HG02759 (cell line): ENCODE data around the gene EFCAB12.

Experiments
- ATAC-seq: cut with Tn5 transposase; IDR thresholded peaks from one replicate; pipeline ENCODE4 v1.9.1; 2021; ENCODE audit warnings: mild to moderate bottlenecking, moderate library complexity; ENCODE audit not compliant: unreplicated experiment

The EFCAB12 gene

DNA sequence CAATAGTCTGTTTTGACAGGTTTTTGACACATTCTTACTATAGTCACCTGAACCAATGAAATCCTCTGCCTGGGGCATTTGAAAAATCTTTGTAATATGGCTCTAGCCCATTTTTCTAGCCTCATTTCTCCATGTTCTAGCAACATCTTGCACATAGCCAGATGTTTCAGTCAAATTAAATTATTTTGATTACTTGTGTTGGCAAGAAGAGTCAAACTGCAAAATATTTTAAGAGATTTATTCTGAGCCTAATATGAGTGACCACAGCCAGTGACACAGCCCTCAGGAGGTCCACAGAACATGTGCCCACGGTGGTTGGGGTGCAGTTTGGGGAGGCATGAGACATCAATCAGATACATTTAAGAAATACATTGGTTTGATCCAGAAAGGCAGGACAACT lies 18.5 kb upstream of the EFCAB12 start:
- no peak for ATAC-seq

DNA sequence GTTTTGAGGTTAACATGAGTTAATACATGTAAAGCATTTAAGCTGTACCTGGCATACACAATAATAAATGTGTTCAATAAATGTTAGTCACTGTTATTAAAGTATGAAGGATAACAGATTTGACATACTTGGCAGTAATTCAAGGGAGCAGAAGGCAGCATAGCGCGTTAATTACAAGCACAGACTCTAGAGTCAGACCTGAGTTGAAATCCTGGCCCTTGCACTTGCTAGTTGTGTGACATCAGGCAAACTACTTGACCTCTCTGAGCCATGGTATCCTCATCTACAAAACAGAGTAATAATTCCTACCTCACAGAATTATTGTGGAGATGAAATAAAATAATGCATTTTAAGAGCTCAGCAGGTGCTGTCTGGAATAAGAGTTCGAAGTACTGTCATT lies 17.0 kb upstream of the EFCAB12 start:
- ATAC-seq = no peak

DNA sequence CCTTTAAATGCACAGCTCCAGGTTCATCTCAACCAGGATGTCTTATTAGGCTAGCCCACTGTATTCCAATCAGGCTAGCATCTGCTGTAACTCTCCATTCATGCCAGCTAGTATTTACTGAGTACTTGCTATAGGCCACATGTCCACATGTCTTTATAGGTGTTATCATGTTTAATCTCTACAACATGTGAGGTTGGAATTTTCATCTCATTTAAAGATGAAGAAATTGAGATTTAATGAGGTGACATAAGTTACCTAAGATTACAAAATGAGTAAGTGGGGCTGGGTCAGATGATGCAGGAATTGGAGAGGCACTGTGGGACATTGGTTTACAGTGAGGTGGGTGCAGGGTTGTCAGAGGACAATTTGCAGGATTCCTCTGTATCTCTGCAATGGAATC lies 14.5 kb upstream of the EFCAB12 start:
- no peak for ATAC-seq

DNA sequence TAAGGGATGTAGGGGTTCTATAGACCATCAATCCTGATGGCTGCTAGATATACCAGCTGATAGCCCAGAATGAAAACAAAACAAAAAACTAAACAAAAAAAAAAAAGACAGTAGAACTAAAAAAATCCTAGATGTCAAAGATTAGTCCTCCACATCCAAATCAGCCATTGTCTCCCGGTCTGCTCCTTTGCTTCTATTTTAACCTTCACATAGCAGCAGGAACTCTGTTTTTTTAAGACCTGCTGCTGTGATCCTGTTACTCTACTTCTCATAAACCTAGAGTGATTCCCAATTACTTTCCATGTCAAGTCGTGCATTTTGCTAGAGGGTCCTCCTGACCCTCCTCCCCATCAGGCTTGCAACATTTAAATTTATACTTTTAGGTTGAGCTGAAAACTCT lies 14.1 kb upstream of the EFCAB12 start:
- no peak for ATAC-seq

DNA sequence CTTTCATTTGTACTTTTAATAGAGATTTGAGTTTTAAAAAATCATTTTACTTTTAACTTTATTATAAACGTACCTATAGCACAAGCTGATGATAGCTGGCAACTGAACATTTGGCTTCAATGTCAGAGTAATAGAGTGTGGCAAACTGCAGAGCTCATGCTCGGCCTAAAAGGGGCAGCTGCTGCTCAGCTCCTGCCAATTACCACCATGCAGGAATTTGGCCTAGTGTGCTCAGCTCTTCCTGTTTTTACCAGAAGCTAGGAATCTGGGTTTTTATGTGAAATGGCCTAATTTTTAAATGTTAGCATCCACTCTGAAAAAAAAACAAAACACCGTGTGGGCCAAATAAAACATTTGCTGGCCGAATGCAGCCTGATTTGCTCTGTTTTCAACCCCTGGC lies 13.3 kb upstream of the EFCAB12 start:
- no peak for ATAC-seq

DNA sequence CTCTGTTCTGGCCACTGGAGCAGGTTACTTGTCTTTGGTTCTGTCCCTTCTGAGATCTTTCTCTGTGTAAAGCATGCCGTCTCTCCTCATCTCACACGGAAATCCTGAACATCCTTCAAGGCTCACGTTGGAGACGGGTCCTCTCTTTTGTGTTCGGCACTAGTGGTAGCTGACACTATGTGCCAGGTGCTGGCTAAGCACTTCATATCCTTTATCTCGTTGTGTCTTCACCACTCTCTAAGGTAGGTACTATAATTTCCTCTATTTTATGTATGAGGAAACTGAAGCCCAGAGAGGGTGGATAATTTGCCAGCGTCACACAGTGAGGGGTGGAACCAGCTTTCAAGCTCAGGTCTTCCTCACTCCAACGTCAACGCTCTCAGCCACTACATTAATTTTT lies 12.8 kb upstream of the EFCAB12 start:
- ATAC-seq = no peak

DNA sequence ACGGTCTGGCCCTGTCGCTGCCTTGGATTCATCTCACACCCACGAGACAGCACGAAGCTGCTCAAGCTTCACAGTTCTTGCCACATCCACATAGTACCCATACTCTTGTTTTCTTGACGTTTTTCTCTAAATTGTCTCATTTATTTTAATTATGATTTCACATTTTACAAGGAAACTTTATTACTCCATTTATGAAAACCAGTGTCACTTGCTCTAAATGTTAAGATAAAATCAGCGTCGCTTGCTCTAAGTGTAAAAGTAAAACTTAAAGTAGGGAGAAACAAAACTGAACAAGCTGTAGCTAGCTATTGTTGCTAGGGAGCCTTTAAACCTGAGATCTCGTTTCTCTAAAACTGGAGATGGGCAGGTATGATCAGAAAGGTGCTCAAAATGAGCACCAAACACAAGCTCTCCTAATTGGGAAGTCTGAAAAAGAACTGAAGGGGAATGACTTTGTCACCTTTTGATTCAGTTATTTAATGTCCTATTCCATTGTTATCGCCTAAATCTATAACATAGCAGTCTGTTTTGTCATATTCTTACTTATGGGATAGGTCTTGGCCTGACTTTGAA lies 12.3 kb upstream of the EFCAB12 start:
- ATAC-seq = no peak

DNA sequence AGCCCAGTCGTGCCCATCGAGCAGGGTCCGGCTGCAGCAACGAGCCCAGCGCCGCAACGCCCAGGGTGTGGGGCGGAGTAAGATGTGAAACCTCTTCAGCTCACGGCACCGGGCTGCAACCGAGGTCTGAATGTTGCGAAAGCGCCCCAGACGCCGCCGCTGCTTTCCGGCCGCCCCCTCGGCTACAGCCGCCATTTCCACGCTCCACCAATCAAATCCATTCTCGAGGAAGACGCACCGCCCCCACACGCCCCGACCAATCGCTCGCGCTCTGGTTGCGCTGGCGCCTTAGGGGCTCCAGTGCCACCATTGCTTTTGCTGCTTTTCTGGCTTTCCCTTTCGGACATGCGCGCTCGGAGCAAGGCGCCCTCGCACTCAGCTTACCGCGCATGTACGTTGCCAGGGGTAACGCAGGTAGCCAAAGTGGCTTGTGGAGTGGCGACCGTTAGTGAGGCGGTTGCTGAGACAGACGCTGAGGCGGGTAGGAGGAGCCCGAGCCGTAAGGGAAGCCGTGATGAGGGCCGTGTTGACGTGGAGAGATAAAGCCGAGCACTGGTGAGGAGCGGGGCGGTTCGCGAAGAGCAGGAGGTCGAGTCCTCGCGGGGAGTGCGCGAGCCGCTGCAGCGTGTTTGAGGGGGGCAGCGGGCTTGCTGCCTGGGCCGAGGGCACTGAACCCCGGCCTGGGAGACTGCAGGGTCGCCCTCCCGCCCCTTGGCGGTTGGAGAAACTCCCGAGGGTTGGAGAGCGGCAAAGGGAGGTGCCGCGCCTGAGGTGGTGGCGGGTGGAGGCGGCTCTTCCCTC lies 11.6 kb upstream of the EFCAB12 start, which contains the start of the genes IFT122 and MBD4:
IFT122 (plus strand) TSS at position 408 of the 801 bp plus-strand sequence; CDS start at position 515, 107 bp downstream.
MBD4 (minus strand) TSS at position 132 of the 801 bp plus-strand sequence; CDS start at position 17, 115 bp downstream.
- peak; percentile 92 for ATAC-seq

DNA sequence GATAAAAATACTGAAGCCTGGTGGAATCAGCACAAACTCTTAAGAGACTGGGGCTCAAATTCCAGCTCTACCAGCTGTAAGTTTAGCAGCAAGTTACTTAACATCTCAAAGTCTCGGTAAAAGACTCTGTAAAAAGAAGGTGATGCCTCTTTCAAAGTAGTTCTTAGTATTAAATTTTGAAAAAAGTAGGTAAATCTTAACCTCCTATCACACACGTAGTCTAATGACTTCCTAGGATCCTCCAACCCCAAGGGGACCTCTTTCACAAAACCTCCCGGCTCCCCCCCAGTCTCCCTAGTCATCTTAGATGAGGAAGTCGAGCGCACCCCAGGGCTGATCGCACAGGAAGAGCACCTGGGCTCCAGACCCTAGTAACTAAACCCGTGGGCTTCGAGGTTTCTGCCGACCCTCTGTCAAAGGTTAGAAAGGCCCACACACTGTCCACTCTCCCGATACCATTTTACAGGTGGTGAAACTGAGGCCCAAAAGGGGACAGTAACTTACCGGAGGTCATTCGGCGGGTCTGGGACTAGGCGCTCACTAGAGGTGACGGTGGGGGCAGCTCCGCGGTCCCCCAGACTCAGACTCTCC lies 10.9 kb upstream of the EFCAB12 start:
- peak; percentile 14 for ATAC-seq

DNA sequence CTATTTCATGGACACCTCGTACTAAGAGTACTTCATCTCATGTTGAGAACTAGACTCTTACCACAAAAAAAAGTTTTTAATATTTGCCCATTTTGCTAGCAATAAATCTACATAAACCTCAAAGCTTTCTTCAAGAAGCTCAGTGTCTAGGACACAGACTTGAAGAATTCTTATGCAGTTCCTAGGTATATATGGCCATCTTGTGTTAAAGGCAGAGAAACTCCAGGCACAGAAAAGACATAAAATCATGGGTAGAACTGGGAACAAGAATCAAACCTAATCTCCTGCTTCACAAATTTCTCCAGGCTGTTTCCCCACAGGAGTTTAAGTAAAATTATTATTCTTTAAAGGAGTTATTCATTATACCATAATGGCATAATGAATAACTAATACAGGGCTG lies 6.9 kb upstream of the EFCAB12 start:
- no peak for ATAC-seq

DNA sequence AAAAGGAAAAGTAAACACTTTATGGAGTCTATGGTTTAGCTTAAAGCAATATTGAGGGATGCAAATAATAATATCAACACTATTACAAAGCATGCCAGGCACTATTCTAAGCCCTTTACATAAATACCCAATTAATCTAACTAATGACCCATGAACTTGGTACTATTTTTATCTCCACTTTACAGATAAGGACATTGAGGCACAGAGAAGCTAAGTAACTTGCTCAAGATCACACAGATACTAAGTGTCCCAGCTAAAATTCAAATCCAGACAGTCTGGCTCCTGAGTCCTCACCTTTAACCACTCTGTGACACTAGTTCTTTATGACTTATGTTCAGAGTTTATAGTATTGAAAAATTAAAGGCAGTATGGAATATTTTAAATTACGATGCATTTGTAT lies 5.7 kb upstream of the EFCAB12 start:
- ATAC-seq = no peak

DNA sequence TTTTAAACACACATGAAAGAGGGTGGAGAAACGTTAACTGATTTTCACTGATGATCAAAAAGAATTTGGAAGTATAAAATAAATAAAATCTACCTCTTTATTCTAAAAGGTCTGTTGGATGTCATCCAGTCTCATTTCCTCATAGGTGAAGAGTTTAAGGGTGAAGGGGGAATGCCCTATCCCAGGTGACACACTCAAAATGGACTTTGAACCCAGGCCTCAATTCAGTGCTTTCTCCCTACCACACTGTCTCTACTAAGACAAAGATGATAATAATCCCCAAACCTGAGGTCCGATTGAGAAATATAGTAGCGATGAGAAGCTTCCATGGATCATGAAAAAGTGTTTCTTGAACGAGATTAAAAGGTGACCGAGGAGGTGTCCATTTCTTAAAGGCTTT lies 5.1 kb upstream of the EFCAB12 start:
- ATAC-seq = no peak

DNA sequence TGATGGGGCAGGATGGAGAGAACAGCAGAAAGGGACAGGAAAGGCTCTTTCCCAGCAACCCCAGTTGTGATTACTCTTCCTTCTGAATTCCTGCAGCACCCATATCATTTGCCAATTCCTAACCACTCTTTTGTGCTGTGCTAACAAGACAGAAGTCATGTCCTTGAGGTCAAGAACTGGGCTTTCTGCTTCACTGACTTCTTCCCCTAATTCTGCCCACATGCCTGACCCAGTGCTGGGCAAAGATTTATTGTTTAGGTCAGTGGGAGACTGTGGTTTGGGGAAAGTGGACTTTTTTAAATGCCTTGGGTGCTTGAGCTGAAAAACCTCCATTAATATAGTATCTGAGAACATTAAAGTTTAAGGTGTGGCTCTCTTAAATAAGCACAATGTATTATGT lies 4.2 kb upstream of the EFCAB12 start:
- ATAC-seq = no peak

DNA sequence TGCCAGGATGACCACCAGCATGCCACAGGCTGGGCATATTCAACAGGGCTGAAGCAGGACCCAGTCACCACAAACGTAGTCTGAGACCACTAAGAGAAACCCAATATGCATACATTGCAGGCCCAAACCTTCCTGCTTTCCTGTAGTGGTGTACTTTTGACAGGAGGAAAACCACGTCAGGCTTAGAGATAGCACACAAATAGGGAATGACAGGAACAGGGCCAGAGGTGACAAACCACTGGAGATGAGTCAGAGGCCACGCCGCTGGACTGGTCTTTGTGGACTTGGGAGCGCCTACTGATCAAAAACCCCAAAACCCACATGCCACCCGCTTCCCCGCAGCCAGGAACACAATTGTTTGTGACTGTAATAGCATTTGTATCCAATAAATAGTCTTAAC lies 3.6 kb upstream of the EFCAB12 start:
- ATAC-seq = no peak

DNA sequence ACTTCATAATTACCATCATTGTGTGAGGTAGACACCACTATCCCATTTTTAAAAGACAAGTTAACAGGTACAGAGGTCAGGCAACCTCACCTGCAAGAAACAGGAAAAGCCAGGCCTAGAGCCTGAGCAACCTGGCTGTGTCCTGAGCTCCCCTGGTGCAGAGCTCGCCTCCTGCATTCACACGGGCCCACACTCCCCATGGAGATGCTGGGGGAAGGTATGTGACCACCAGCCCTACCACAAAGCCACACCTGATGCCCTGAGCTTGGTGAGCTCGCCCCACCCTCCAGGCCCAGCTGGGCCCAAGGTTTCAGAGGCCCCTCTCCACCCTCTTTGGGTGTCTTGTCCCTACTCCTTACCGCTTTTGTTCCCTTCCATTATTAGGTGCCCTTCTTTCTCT lies 1.2 kb upstream of the EFCAB12 start:
- no peak for ATAC-seq

DNA sequence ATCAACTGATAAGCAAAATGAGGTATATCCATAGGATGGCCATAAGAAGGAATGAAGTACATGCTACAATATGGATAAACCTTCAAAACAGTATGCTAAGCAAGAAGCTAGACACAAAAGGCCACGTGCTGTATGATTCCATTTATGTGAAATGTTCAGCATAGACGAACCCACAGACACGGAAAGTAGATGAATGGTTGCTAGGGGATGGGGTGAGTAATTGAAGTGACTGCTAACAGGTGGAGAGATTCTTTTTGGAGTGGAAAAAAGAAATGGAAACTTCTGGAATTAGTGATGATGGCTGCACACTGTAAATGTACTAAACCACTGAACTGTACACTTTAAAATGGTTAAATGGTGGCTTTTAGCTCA lies 630 bp upstream of the EFCAB12 start:
- no peak for ATAC-seq

DNA sequence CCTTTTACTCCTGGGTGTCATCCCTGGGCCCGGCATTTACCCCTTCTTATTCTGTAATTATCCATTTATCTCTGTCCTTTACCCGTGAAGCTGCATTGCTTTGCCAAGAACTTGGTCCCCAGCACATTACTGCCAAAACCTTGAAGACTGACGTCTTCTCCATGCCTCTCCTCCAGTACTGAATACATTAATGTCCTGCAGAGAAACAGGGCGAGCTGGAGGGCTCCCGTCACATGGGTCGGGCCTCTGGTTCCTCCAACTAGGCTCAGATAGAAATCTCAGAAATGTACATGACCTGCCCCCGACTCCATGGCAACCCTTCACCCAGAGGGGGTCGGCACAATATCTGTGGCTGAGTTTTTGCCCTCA lies 445 bp downstream of the EFCAB12 start:
- no peak for ATAC-seq

DNA sequence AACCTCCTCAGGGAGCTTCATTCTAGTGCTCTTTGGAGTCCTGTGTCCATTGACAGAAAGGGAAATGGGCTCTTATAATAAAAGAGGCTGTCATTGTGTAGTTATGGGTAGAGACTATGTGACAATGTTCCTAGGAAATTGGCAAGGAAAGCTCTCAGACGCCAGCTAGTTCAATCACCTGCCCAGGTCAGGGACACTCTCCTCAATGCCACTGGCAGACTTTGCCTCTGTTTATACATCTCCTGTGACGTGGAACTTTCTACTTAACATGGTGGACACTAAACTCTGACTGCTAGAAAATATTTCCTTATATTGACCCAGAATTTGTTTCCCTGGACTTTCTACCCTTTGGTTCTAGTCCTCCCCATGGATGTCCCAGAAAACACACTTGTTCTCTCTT lies 2.8 kb downstream of the EFCAB12 start:
- no peak for ATAC-seq

DNA sequence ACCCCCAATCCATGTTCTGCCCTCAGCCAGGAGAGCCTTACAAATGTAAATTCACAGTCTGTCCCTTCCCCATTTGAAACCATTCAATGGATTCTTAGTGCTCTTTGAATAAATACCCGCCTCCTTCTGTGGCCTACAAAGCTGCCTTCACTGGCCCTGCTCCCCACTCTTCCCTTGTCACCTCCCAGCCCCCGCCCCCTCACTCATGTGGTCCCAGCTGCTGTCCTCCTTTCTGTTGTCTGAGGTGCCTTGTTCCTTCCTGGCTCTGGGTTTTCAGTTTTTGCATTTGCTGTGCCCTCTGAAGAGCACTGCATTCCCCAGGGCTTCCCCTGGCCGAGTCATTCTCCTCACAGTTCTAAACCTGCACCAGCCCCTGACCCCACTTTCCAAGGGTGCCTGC lies 3.2 kb downstream of the EFCAB12 start:
- ATAC-seq = no peak

DNA sequence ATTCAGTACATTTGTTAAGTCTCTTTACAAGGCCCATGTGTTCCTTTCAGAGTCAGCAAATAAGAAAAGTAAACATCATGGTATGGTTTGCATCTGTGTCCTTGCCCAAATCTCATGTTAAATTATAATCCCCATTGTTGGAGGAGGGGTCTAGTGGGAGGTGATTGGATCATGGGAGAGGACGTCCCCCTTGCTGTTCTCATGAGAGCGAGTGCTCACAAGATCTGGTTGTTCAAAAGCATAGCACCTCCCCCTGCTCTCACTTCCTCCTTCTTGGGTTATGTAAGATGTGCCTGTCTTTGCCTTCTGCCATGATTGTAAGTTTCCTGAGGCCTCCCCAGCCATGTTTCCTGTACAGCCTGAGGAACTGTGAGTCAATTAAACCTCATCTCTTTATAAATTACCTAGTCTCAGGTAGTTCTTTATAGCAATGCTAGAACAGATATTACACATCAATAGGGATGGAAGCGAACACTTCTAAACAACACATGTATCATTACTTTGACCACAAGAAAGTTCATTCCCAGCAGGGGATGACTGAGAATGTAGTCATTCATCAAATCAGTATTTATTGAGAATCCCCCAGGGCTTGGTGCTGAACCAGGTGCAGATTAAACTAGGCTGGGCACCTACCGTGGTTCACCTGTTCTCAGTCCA lies 4.1 kb downstream of the EFCAB12 start:
- ATAC-seq = peak; percentile 57

DNA sequence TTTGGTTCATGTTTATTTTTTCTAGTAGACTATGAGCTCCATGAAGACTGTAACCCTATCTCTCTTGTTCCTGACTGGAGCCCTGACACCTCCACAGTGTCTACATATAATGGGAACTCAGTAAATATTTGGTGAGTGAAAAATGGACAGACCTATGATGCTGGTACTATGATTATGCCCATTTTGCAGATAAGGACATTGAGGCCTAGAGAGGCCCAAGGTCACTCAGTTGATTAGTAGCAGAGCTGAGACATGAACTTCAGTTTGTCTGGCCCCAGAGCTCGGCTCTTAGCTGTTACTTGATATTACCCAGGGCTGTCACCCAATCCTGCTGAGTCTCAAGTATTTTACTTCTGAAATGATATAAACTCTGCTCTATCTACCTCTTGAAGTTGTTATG lies 5.5 kb downstream of the EFCAB12 start:
- no peak for ATAC-seq
